Peyer's patch (tissue), 4 donors: ENCODE results near the gene SERINC2. TPM values are rescaled to one million over a fixed set of nuclear protein-coding genes. Genes with fewer than 3 reads are reported as not detected.
A peak's percentile ranks its signal among the peaks of the same experiment; 100 is the strongest.

Experiments
- DNase-seq, 3 donors: peaks; one replicate each; pipeline ENCODE4 v3.0.0-alpha.2; 2017 to 2019
- H3K27ac ChIP-seq, 4 donors: fragments of 200-600 bp; sonication (generic); one replicate each; pipeline ENCODE4 v1.5.1; 2016 to 2019
- H3K27me3 ChIP-seq, 2 donors: fragments of 200-600 bp; sonication (generic); one replicate each; pipeline ENCODE4 v1.5.1; 2019
- H3K36me3 ChIP-seq, 3 donors: fragments of 200-600 bp; sonication (generic); one replicate each; pipeline ENCODE4 v1.5.1; 2016 to 2019
- H3K4me1 ChIP-seq, 4 donors: fragments of 200-600 bp; sonication (generic); one replicate each; pipeline ENCODE4 v1.5.1; 2016 to 2019
- H3K4me3 ChIP-seq, 4 donors: fragments of 200-600 bp; sonication (generic); 1 replicate in 3 of 4; 2 replicates in 1 of 4; pipeline ENCODE4 v1.5.1; 2016 to 2019; ENCODE audit warnings: mild to moderate bottlenecking in 1 of 4
- H3K9me3 ChIP-seq, 4 donors: fragments of 200-600 bp; sonication (generic); one replicate each; pipeline ENCODE4 v1.5.1; 2016 to 2019; ENCODE audit warnings: mild to moderate bottlenecking in 1 of 4
- CTCF ChIP-seq, 6 experiments: fragments of 450-650 bp in 4 of 6; fragments of 200-600 bp in 2 of 6; sonication (generic) in 1 of 6; IDR thresholded peaks; one replicate each; pipeline ENCODE4 v1.5.1; 2017 to 2019; ENCODE audit warnings: antibody characterized with exemption in 6 of 6, mild to moderate bottlenecking in 3 of 6, moderate library complexity in 1 of 6
- POLR2A ChIP-seq, 2 donors: fragments of 450-650 bp; IDR thresholded peaks; one replicate each; pipeline ENCODE4 v1.5.1; 2017; ENCODE audit warnings: antibody characterized with exemption in 2 of 2, mild to moderate bottlenecking in 2 of 2, moderate library complexity in 2 of 2
- total RNA-seq, 4 donors: library from RNA; depleted of rRNA; stranded (reverse); fragments of >200 nt; gene quantifications; one replicate each; pipeline ENCODE4 v1.1.0, GENCODE V29; 2016

SERINC2 gene
- total RNA-seq, 4 donors from 2014 or later = 36.3 to 229 (median 210) TPM

DNA sequence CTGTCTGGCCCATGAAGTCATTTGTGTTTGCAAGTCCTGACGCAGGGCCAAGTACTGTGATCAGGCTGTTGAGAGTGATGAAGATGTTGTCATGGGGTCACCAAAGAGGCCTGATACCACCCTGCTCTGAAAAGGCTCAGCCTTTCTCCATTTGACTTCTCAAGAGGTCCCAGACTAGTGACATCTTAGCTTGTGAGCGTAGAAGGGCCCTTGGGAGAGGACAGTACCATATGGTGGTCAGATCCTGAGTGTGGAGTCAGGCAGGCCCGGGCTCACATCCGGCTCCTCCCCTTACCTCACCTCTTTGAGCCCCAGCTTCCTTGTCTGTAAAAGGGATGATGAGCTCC, 29.6 kb downstream of the SERINC2 start:
- DNase-seq = peak in 1 of 3 donors; percentile 35

GRCh38 chr1:31443673-31444072, 30.7 kb downstream of the SERINC2 start:
- peaks cover 0 to 3% (median 0%) of the 10 kb centered on the region in 4 donors for H3K9me3 ChIP-seq
- no peaks in the 10 kb centered on the region for H3K27me3 ChIP-seq
- TF ChIP-seq CTCF (IDR thresholded peaks at IDR 0.05) (no peak), POLR2A (IDR thresholded peaks at IDR 0.05) (no peak)
- no peak for DNase-seq
- H3K36me3 ChIP-seq = no peaks in the 10 kb centered on the region
- H3K4me3 ChIP-seq = no peak overlapping the region
- H3K4me1 ChIP-seq = peaks cover 0 to 22% (median 0%) of the 10 kb centered on the region in 4 donors
- H3K27ac ChIP-seq = peak overlapping the region in 1 of 4 donors; percentile 94

More for the DNA sequence above, 29.6 kb downstream of the SERINC2 start:
- Histone ChIP-seq H3K4me1 (peaks cover 0 to 22% (median 0%) of the 10 kb centered on the region in 4 donors), H3K36me3 (no peaks in the 10 kb centered on the region), H3K9me3 (peaks cover 0 to 3% (median 0%) of the 10 kb centered on the region in 4 donors), H3K27ac (no peak overlapping the region), H3K27me3 (no peaks in the 10 kb centered on the region), H3K4me3 (no peak overlapping the region)
- TF ChIP-seq POLR2A (IDR thresholded peaks at IDR 0.05) (no peak), CTCF (IDR thresholded peaks at IDR 0.05) (no peak)

GRCh38 chr1:31444725-31445448, 31.9 kb downstream of the SERINC2 start:
- no peak for TF ChIP-seq CTCF (IDR thresholded peaks at IDR 0.05)
- no peak for TF ChIP-seq POLR2A (IDR thresholded peaks at IDR 0.05)
- H3K27me3 ChIP-seq = no peaks in the 10 kb centered on the region
- H3K4me3 ChIP-seq = no peak overlapping the region
- peak in 1 of 3 donors; percentile 91 for DNase-seq
- no peaks in the 10 kb centered on the region for H3K36me3 ChIP-seq
- H3K27ac ChIP-seq = peak overlapping the region in 3 of 4 donors; percentile 58 to 94 (median 79)
- peaks cover 0 to 22% (median 0%) of the 10 kb centered on the region in 4 donors for H3K4me1 ChIP-seq
- H3K9me3 ChIP-seq = peaks cover 0 to 3% (median 0%) of the 10 kb centered on the region in 4 donors

DNA sequence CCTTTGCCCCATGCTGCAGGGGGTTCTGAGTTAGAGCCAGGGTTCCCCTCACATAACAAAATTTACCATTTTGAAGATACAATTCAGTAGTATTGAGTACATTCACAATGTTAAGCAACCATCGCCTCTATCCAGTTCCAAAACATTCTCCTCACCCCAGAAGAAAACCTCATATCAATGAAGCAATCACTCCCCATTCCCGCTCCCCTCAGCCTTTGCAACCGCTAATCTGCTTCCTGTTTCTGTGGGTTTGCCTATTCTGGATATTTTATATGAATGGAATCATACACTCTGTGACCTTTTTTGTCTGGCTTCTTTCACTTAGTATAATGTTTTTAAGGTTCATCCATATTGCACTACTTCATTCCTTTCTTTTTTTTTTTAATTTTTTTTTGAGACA, 32.9 kb downstream of the SERINC2 start:
- no peak for DNase-seq
- TF ChIP-seq POLR2A (IDR thresholded peaks at IDR 0.05) = no peak
- TF ChIP-seq CTCF (IDR thresholded peaks at IDR 0.05) = no peak
- H3K27ac ChIP-seq = peak overlapping the region in 1 of 4 donors; percentile 94

GRCh38 chr1:31447210-31447609, 34.2 kb downstream of the SERINC2 start:
- H3K27ac ChIP-seq = no peak overlapping the region
- H3K27me3 ChIP-seq = no peaks in the 10 kb centered on the region
- no peak overlapping the region for H3K4me3 ChIP-seq
- no peaks in the 10 kb centered on the region for H3K36me3 ChIP-seq
- TF ChIP-seq POLR2A (IDR thresholded peaks at IDR 0.05) = no peak
- TF ChIP-seq CTCF (IDR thresholded peaks at IDR 0.05) = no peak
- H3K4me1 ChIP-seq = peaks cover 0 to 16% (median 0%) of the 10 kb centered on the region in 4 donors
- peak in 1 of 3 donors; percentile 36 for DNase-seq
- peaks cover 0 to 8% (median 0%) of the 10 kb centered on the region in 4 donors for H3K9me3 ChIP-seq

More for the DNA sequence above, 32.9 kb downstream of the SERINC2 start:
- Histone ChIP-seq H3K9me3 (peaks cover 0 to 8% (median 0%) of the 10 kb centered on the region in 4 donors), H3K27me3 (no peaks in the 10 kb centered on the region), H3K4me3 (no peak overlapping the region), H3K36me3 (no peaks in the 10 kb centered on the region), H3K4me1 (peaks cover 0 to 22% (median 0%) of the 10 kb centered on the region in 4 donors)
